ENCODE data around the gene APLN. TPM values are rescaled to one million over a fixed set of nuclear protein-coding genes. Genes with fewer than 3 reads are reported as not detected.

Gene APLN
- total RNA-seq, 4 donors from 2014 or later: 0.19 to 0.44 TPM; not detected in 2

DNA sequence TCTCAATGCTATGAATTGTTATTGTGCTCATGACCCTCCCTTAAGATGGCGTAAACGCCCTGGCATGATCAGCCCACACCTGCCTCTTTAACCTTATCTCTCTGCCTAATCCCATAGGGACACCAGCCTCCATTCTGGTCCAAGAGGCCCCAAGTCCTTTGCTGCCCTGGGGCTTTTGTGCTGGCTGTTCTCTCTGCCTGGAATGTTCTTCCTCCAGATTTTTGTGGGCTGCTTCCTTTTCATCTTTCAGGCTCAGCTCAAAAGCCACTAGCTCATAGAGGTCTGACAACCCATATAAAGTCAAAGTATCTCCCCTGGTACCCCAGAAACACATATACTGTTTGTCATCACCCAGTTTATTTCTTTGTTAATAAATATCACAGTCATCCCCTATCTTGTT, 42.4 kb downstream of the APLN start:
- TF ChIP-seq, protein P1, sequence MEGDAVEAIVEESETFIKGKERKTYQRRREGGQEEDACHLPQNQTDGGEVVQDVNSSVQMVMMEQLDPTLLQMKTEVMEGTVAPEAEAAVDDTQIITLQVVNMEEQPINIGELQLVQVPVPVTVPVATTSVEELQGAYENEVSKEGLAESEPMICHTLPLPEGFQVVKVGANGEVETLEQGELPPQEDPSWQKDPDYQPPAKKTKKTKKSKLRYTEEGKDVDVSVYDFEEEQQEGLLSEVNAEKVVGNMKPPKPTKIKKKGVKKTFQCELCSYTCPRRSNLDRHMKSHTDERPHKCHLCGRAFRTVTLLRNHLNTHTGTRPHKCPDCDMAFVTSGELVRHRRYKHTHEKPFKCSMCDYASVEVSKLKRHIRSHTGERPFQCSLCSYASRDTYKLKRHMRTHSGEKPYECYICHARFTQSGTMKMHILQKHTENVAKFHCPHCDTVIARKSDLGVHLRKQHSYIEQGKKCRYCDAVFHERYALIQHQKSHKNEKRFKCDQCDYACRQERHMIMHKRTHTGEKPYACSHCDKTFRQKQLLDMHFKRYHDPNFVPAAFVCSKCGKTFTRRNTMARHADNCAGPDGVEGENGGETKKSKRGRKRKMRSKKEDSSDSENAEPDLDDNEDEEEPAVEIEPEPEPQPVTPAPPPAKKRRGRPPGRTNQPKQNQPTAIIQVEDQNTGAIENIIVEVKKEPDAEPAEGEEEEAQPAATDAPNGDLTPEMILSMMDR (IDR thresholded peaks at IDR 0.05; ENCODE audit: low read depth): no peak

DNA sequence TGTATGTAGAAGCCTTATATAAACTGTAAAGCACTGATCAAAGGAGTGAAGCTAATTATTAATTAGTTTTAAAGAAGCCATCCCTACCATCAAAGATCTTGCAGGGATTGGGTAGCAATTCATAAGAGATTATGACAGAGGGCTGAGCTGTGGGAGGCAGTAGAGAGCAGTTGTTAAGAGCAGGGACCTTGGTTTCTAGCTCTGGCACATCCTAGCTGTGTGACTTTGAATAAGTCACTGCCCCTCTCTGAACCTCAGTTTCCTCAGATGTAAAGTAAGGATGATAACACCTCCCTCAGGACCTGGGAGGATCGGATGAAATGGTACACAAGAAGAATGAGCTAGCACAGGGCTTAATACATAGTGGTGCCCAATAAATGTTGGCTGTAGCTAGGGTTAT, 45.4 kb downstream of the APLN start:
- TF ChIP-seq, protein P1 (IDR thresholded peaks at IDR 0.05; ENCODE audit: low read depth): no peak

DNA sequence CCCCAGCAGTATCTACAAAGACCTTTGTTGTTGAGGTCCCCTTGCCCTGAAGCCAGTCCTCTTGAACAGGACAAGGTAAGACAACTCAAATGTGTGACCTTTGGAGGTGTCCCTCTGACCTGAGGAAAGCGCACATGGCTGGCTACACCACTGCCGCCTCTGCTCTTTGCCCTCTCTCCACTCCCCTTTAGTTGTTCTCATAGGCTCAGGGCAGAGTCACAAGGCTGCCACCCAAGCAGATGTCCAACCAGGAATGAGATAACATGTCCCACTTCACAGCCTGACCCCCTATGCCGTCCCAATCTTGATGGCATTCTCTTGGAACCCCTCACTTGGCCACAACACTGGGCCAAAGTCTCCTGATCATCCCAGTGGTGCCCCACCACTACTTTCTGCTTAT, 46.3 kb downstream of the APLN start:
- TF ChIP-seq, protein P1 (IDR thresholded peaks at IDR 0.05; ENCODE audit: low read depth): no peak

DNA sequence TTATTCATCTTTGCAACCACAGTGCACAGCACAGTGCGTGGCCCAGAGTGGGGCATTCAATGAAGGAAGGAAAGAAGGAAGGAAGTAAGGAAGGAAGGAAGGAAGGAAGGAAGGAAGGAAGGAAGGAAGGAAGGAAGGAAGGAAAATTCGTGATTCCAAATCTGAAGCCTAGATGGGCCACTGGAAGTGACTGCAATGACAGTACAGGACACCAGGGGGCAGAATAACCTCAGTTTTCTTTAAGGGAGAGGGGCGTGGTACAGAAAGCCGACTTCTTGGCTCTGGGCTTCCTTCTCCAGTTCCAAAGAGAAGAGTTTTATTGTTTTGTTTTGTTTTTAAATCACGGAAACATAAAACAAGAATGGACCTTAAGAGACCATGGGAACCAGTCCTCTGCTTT, 47.8 kb downstream of the APLN start:
- TF ChIP-seq, protein P1 (IDR thresholded peaks at IDR 0.05; ENCODE audit: low read depth): no peak

DNA sequence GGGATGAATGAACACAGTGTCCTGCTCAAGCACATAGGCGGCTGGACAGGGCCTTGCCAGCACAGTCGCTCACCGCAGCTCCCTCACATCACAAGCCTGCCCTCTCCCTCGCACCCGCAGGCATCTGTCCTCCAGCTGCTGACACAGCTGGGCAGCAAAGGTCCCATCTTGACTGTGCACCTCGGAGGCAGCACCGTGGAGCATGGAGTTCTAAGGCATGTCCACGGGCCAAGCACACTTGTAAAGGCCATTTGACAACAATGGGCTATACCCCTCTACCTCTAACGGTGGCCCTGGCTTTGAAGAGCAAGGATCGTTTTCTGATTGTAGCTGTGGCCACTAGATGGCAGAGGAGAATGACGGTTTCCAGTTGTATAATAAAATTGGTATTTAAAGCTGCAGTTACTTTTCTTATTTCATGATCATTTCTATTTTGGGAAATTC, 53.8 kb downstream of the APLN start:
- TF ChIP-seq, protein P1 (IDR thresholded peaks at IDR 0.05; ENCODE audit: low read depth): no peak

DNA sequence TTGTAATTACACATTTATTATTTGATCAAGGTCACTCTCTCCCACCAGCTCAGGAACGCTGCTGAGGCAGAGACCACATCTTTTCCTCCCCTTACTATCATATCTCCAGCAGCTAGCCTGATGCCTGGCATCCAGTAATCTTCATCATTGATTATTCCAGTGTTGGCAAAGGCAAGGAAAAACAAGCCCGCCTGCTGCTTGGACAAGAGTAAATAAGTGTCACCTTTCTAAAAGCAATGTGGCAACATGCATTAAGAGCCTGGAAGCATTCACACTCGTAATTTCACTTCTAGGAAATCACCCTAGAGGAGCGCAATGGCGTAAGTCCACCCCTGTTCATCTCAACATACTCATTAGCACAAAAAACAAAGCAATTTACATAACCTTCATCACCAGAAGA, 54.8 kb downstream of the APLN start:
- TF ChIP-seq, protein P1 (IDR thresholded peaks at IDR 0.05; ENCODE audit: low read depth): no peak

DNA sequence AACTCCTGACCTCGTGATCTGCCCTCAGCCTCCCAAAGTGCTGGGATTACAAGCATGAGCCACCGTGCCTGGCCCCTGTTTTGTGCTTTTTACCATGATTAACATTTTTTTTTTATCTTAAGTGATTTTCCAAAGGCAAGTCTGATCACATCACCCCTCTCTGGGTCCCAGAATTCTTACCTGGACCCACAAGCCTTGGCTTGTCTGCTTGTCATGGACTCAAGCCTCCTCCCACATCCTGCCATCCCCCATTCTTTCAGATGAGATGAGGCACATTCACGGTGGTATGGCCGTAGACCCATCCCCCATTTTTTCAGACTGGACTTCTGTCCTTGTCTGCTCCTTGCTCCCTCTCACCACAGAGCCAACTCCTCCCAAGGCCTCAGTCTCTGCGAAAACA, 55.3 kb downstream of the APLN start:
- TF ChIP-seq, protein P1 (IDR thresholded peaks at IDR 0.05; ENCODE audit: low read depth): no peak
